HCT116 (cell line): ENCODE results near the gene SYCP3. TPM values are rescaled to one million over a fixed set of nuclear protein-coding genes. Genes with fewer than 3 reads are reported as not detected.

Experiments used
- ATAC-seq: fragments of 200-7000 bp; cut with Tn5 transposase; 2 replicates; pipeline ENCODE4 v1.9.1; 2020; ENCODE audit warnings: mild to moderate bottlenecking, moderate library complexity
- BruUV-seq: library from RNA; stranded (reverse); fragments of 400-500 nt; replicated peaks from 2 replicates; lab custom pipeline; 2021; lab: Mats Ljungman, UMichigan
- CTCF ChIA-PET: fragments of 300-600 bp; sonication (Branson Sonifier 250); formaldehyde crosslinking; loops from one replicate; lab custom pipeline; 2021; ENCODE audit warnings: antibody characterized with exemption; lab: Charles Lee
- POLR2A ChIA-PET: fragments of 300-600, 350-600 bp; sonication (Branson Sonifier 250); formaldehyde crosslinking; loops from one replicate; lab custom pipeline; 2021; ENCODE audit warnings: antibody characterized with exemption; lab: Charles Lee
- RAD21 ChIA-PET, 2 experiments: fragments of 300-600 bp; sonication (Branson Sonifier 250); formaldehyde crosslinking; loops; one replicate each; lab custom pipeline; 2023; ENCODE audit warnings: low total read pairs in 2 of 2; ENCODE audit not compliant: uncharacterized antibody in 2 of 2, unreplicated experiment in 2 of 2, low non-redundant PET in 1 of 2; lab: Charles Lee
- DNase-seq: peaks from one replicate; pipeline ENCODE4 v3.0.0-alpha.2; 2010; ENCODE audit warnings: low read depth, low spot score
- H2AFZ ChIP-seq: fragments of 200-600 bp; shearing (Covaris generic), sonication (generic); 2 replicates; pipeline ENCODE4 v1.6.1; 2017; ENCODE audit warnings: low read depth, mixed run types, mixed read lengths, antibody characterized with exemption, low read length; ENCODE audit not compliant: poor library complexity, severe bottlenecking
- H3K27ac ChIP-seq: 2 replicates; pipeline ENCODE4 v1.5.1; 2012; ENCODE audit warnings: low read depth, low read length
- H3K27me3 ChIP-seq: fragments of 200-600 bp; sonication (generic); 2 replicates; pipeline ENCODE4 v1.6.1; 2016; ENCODE audit warnings: mixed run types, low read length, mixed read lengths; ENCODE audit not compliant: insufficient read depth
- H3K36me3 ChIP-seq, 2 experiments: fragments of 200-500 bp in 1 of 2; fragments of 200-600 bp in 1 of 2; sonication (Bioruptor generic) in 1 of 2; sonication (generic) in 1 of 2; 2 replicates each; pipeline versions ENCODE4 v1.5.1 to v1.6.1; 2014 to 2016; ENCODE audit warnings: low read length in 2 of 2, inconsistent platforms in 1 of 2, mixed read lengths in 1 of 2, mixed run types in 1 of 2; ENCODE audit not compliant: insufficient read depth in 2 of 2, control insufficient read depth in 1 of 2
- H3K4me1 ChIP-seq, 2 experiments: fragments of 200-600 bp in 1 of 2; sonication (generic) in 1 of 2; 2 replicates each; pipeline versions ENCODE4 v1.5.1 to v1.6.1; 2012 to 2017; ENCODE audit warnings: low read length in 2 of 2, inconsistent platforms in 1 of 2, mild to moderate bottlenecking in 1 of 2, mixed read lengths in 1 of 2, mixed run types in 1 of 2, moderate library complexity in 1 of 2; ENCODE audit not compliant: insufficient read depth in 2 of 2, control insufficient read depth in 1 of 2
- H3K4me2 ChIP-seq: fragments of 200-600 bp; sonication (generic); 2 replicates; pipeline ENCODE4 v1.6.1; 2017; ENCODE audit warnings: mixed run types, low read length, mixed read lengths
- H3K4me3 ChIP-seq, 2 experiments: fragments of 200-600 bp in 1 of 2; sonication (generic) in 1 of 2; replicated peaks in 1 of 2; 2 replicates each; pipeline ENCODE4 v1.5.1; 2011 to 2016; ENCODE audit warnings: low read length in 2 of 2, control low read depth in 1 of 2, low read depth in 1 of 2, mild to moderate bottlenecking in 1 of 2, mixed read lengths in 1 of 2, mixed run types in 1 of 2
- H3K79me2 ChIP-seq: fragments of 200-600 bp; sonication (generic); 2 replicates; pipeline ENCODE4 v1.6.1; 2017; ENCODE audit warnings: mild to moderate bottlenecking, mixed run types, low read length, moderate library complexity, mixed read lengths; ENCODE audit not compliant: insufficient read depth
- H3K9ac ChIP-seq: fragments of 200-600 bp; sonication (generic); 2 replicates; pipeline ENCODE4 v1.6.1; 2016; ENCODE audit warnings: low read length, mixed read lengths
- H3K9me2 ChIP-seq: fragments of 200-600 bp; sonication (generic), shearing (Covaris generic); 2 replicates; pipeline ENCODE4 v1.6.1; 2017; ENCODE audit warnings: mixed run types, mild to moderate bottlenecking, moderate library complexity; ENCODE audit not compliant: insufficient read depth
- H3K9me3 ChIP-seq, 2 experiments: fragments of 200-500 bp in 1 of 2; fragments of 200-600 bp in 1 of 2; sonication (Bioruptor generic) in 1 of 2; sonication (generic) in 1 of 2; 2 replicates each; pipeline ENCODE4 v1.6.1; 2014 to 2017; ENCODE audit warnings: low read length in 2 of 2, mixed read lengths in 2 of 2, inconsistent platforms in 1 of 2, low read depth in 1 of 2, mild to moderate bottlenecking in 1 of 2, mixed run types in 1 of 2, moderate library complexity in 1 of 2; ENCODE audit not compliant: control insufficient read depth in 1 of 2, insufficient read depth in 1 of 2
- H4K20me1 ChIP-seq: fragments of 200-600 bp; sonication (generic), shearing (Covaris generic); 2 replicates; pipeline ENCODE4 v1.6.1; 2017; ENCODE audit warnings: mixed run types, mild to moderate bottlenecking, moderate library complexity; ENCODE audit not compliant: insufficient read depth
- ATF3 ChIP-seq: IDR thresholded peaks from 2 replicates; pipeline ENCODE4 v1.6.1; 2012
- CBX3 ChIP-seq: IDR thresholded peaks from 2 replicates; pipeline ENCODE4 v1.6.1; 2012; ENCODE audit warnings: low read depth
- CEBPB ChIP-seq: IDR thresholded peaks from 2 replicates; pipeline ENCODE4 v1.6.1; 2012; ENCODE audit warnings: low read depth
- CTCF ChIP-seq, 3 experiments: fragments of 200-600 bp in 1 of 3; sonication (generic) in 1 of 3; IDR thresholded peaks in 2 of 3; conservative IDR thresholded peaks in 1 of 3; 2 replicates each; pipeline ENCODE4 v1.5.1; 2012 to 2017; ENCODE audit warnings: low read depth in 2 of 3, low read length in 2 of 3, antibody characterized with exemption in 1 of 3, borderline replicate concordance in 1 of 3, control low read depth in 1 of 3, mild to moderate bottlenecking in 1 of 3, mixed read lengths in 1 of 3, mixed run types in 1 of 3, moderate library complexity in 1 of 3; ENCODE audit not compliant: insufficient read depth in 1 of 3
- EGR1 ChIP-seq: IDR thresholded peaks from 2 replicates; pipeline ENCODE4 v1.6.1; 2012; ENCODE audit warnings: low read depth
- ELF1 ChIP-seq: IDR thresholded peaks from 2 replicates; pipeline ENCODE4 v1.6.1; 2012; ENCODE audit warnings: low read depth, borderline replicate concordance
- EZH2 ChIP-seq: fragments of 200-600 bp; sonication (generic); IDR thresholded peaks from 2 replicates; pipeline ENCODE4 v1.6.1; 2017; ENCODE audit warnings: antibody characterized with exemption, mixed run types
- EZH2phosphoT487 ChIP-seq: fragments of 200-600 bp; IDR thresholded peaks from 2 replicates; pipeline ENCODE4 v1.6.1; 2018; ENCODE audit warnings: antibody characterized with exemption, borderline replicate concordance
- FOSL1 ChIP-seq: IDR thresholded peaks from 2 replicates; pipeline ENCODE4 v1.6.1; 2012; ENCODE audit warnings: low read depth
- MAX ChIP-seq: IDR thresholded peaks from 2 replicates; pipeline ENCODE4 v1.6.1; 2012
- POLR2A ChIP-seq: IDR thresholded peaks from 2 replicates; pipeline ENCODE4 v1.7.0; 2011; ENCODE audit warnings: borderline replicate concordance; ENCODE audit not compliant: insufficient read depth, insufficient read length; ENCODE audit errors: extremely low read depth
- RAD21 ChIP-seq: IDR thresholded peaks from 2 replicates; pipeline ENCODE4 v1.6.1; 2012; ENCODE audit warnings: low read depth, mild to moderate bottlenecking
- REST ChIP-seq: IDR thresholded peaks from 2 replicates; pipeline ENCODE4 v1.6.1; 2012; ENCODE audit warnings: low read depth
- SIN3A ChIP-seq: IDR thresholded peaks from 2 replicates; pipeline ENCODE4 v1.6.1; 2012; ENCODE audit warnings: low read depth
- TCF7L2 ChIP-seq: IDR thresholded peaks from 2 replicates; pipeline ENCODE4 v1.7.0; 2011; ENCODE audit warnings: borderline replicate concordance, inconsistent platforms; ENCODE audit not compliant: insufficient read depth, insufficient read length; ENCODE audit errors: extremely low read depth
- YY1 ChIP-seq: IDR thresholded peaks from 2 replicates; pipeline ENCODE4 v1.6.1; 2011; ENCODE audit warnings: low read length, low read depth, moderate library complexity, mild to moderate bottlenecking; ENCODE audit not compliant: insufficient replicate concordance; ENCODE audit errors: extremely low read depth
- ZBTB33 ChIP-seq: IDR thresholded peaks from 2 replicates; pipeline ENCODE4 v1.6.1; 2011; ENCODE audit warnings: mild to moderate bottlenecking, low read length, moderate library complexity; ENCODE audit not compliant: insufficient replicate concordance; ENCODE audit errors: extremely low read depth
- ZFX ChIP-seq: fragments of 450-650 bp; IDR thresholded peaks from 2 replicates; pipeline ENCODE4 v1.6.1; 2017
- intact Hi-C: fragments of 100-400 bp; cut with micrococcal nuclease; formaldehyde crosslinking; loops from 2 replicates; pipeline ENCODE4 v1.10.0; 2022
- total RNA-seq: library from RNA; stranded (reverse); gene quantifications from one replicate; pipeline ENCODE4 v1.2.1, GENCODE V29; 2021; ENCODE audit not compliant: unreplicated experiment

The SYCP3 gene
- total RNA-seq, 1 experiment from 2014 or later, result not detected

GRCh38 chr12:101746661-101747060 is 7.4 kb upstream of the SYCP3 start:
- Histone ChIP-seq H3K36me3 (peaks cover 2 to 3% of the 10 kb centered on the region in 2 experiments; a peak in 3 of 4 replicates), H3K9me3 (no peaks in the 10 kb centered on the region), H3K9me2 (no peaks in the 10 kb centered on the region), H4K20me1 (no peaks in the 10 kb centered on the region), H3K4me1 (no peaks in the 10 kb centered on the region), H3K27me3 (no peaks in the 10 kb centered on the region), H3K27ac (no peak overlapping the region), H3K79me2 (no peaks in the 10 kb centered on the region), H2AFZ (no peak overlapping the region), H3K4me2 (no peak overlapping the region), H3K4me3 (no peak overlapping the region), H3K9ac (no peak overlapping the region)
- ChIA-PET RAD21 (no interaction called here), CTCF (interaction anchor here (1.2 to 3.1 kb wide), 2 partner anchors 13 to 27 kb away, joined by 3 to 10 read pairs; no protein-coding TSS in a partner anchor), POLR2A (no interaction called here)
- intact Hi-C loops, result no loop called here
- ATAC-seq, result no peak
- no TSS peak for BruUV-seq
- no peak for DNase-seq
- TF ChIP-seq ELF1 (no peak), CBX3 (no peak), ATF3 (no peak), EZH2phosphoT487 (no peak), YY1 (no peak), EZH2 (no peak), SIN3A (no peak), ZBTB33 (no peak), REST (no peak), CEBPB (no peak), MAX (no peak), CTCF (IDR thresholded peaks at IDR 0.05 in 2 of 3, conservative IDR thresholded peaks at IDR 0.05 in 1 of 3; ENCODE audit: borderline replicate concordance in 1 of 3, insufficient read depth in 1 of 3, low read depth in 2 of 3, low read length in 2 of 3) (no peak), ZFX (no peak), POLR2A (no peak), TCF7L2 (no peak), EGR1 (no peak), RAD21 (no peak), FOSL1 (no peak)
